WTC11 (cell line): Measurements from ENCODE around the gene NRROS. TPM values are rescaled to one million over a fixed set of nuclear protein-coding genes. Genes with fewer than 3 reads are reported as not detected.
A peak's percentile ranks its signal among the peaks of the same experiment; 100 is the strongest.

Experiments
- ATAC-seq: fragments of 200-7000 bp; cut with Tn5 transposase; 2 replicates; pipeline ENCODE4 v1.10.0; 2021; ENCODE audit warnings: mild to moderate bottlenecking, moderate library complexity
- CTCF ChIA-PET: fragments of 300-600 bp; sonication (Branson Sonifier 250); formaldehyde crosslinking; loops from one replicate; lab custom pipeline; 2021; ENCODE audit warnings: antibody characterized with exemption; lab: Charles Lee
- POLR2A ChIA-PET: fragments of 350-600 bp; sonication (Branson Sonifier 250); formaldehyde crosslinking; loops from one replicate; lab custom pipeline; 2021; ENCODE audit warnings: antibody characterized with exemption; lab: Charles Lee
- DNase-seq: peaks from one replicate; pipeline ENCODE4 v3.0.0; 2021; ENCODE audit warnings: low spot score
- H3K27ac Mint-ChIP-seq: 2 replicates; pipeline ENCODE4 v1.8.0; 2021; ENCODE audit warnings: mixed read lengths
- H3K27me3 Mint-ChIP-seq: 2 replicates; pipeline ENCODE4 v1.8.0; 2021; ENCODE audit warnings: low read depth, mild to moderate bottlenecking, moderate library complexity, mixed read lengths
- H3K36me3 Mint-ChIP-seq: 2 replicates; pipeline ENCODE4 v1.8.0; 2021; ENCODE audit warnings: mixed read lengths
- H3K4me1 Mint-ChIP-seq: 2 replicates; pipeline ENCODE4 v1.8.0; 2022; ENCODE audit warnings: mixed read lengths
- H3K4me3 Mint-ChIP-seq: 2 replicates; pipeline ENCODE4 v1.8.0; 2021; ENCODE audit warnings: mild to moderate bottlenecking, moderate library complexity, mixed read lengths
- H3K9me3 Mint-ChIP-seq: 2 replicates; pipeline ENCODE4 v1.8.0; 2021; ENCODE audit warnings: mixed read lengths
- ATF3 ChIP-seq: sonication (generic); formaldehyde crosslinking; conservative IDR thresholded peaks from 2 replicates; pipeline ENCODE4 v1.8.1; 2022; ENCODE audit warnings: mild to moderate bottlenecking, missing genetic modification reagents
- CREB1 ChIP-seq: sonication (generic); formaldehyde crosslinking; IDR thresholded peaks from 2 replicates; pipeline ENCODE4 v1.8.0; 2023; ENCODE audit warnings: mild to moderate bottlenecking, missing genetic modification reagents
- E2F1 ChIP-seq: sonication (generic); formaldehyde crosslinking; IDR thresholded peaks from 2 replicates; pipeline ENCODE4 v1.8.0; 2022; ENCODE audit warnings: mild to moderate bottlenecking, missing genetic modification reagents
- FOXP4 ChIP-seq: sonication (generic); formaldehyde crosslinking; IDR thresholded peaks from 2 replicates; pipeline ENCODE4 v1.8.0; 2022; ENCODE audit warnings: mild to moderate bottlenecking, missing genetic modification reagents
- HMGA2 ChIP-seq: fragments of 250-450 bp; sonication (Bioruptor Pico); IDR thresholded peaks from 2 replicates; pipeline ENCODE4 v1.4.0; 2021; ENCODE audit warnings: mild to moderate bottlenecking, moderate library complexity
- KAT7 ChIP-seq: sonication (generic); formaldehyde crosslinking; IDR thresholded peaks from 2 replicates; pipeline ENCODE4 v1.8.1; 2023; ENCODE audit warnings: missing genetic modification reagents, mild to moderate bottlenecking, borderline replicate concordance
- NFE2L1 ChIP-seq: sonication (generic); formaldehyde crosslinking; IDR thresholded peaks from 2 replicates; pipeline ENCODE4 v1.8.1; 2023; ENCODE audit warnings: missing genetic modification reagents
- NFYB ChIP-seq: sonication (generic); formaldehyde crosslinking; conservative IDR thresholded peaks from 2 replicates; pipeline ENCODE4 v1.8.0; 2022; ENCODE audit warnings: low read depth, missing genetic modification reagents
- NR3C1 ChIP-seq: sonication (generic); formaldehyde crosslinking; conservative IDR thresholded peaks from 2 replicates; pipeline ENCODE4 v1.8.1; 2023; ENCODE audit warnings: low read depth, mild to moderate bottlenecking, missing genetic modification reagents
- RELA ChIP-seq: sonication (generic); formaldehyde crosslinking; IDR thresholded peaks from 2 replicates; pipeline ENCODE4 v1.8.1; 2022; ENCODE audit warnings: missing genetic modification reagents, mild to moderate bottlenecking, borderline replicate concordance
- SMAD3 ChIP-seq: sonication (generic); formaldehyde crosslinking; IDR thresholded peaks from 2 replicates; pipeline ENCODE4 v1.8.0; 2022; ENCODE audit warnings: missing genetic modification reagents, mild to moderate bottlenecking, borderline replicate concordance
- ZBTB21 ChIP-seq: sonication (generic); formaldehyde crosslinking; IDR thresholded peaks from 2 replicates; pipeline ENCODE4 v1.8.1; 2023; ENCODE audit warnings: mild to moderate bottlenecking, missing genetic modification reagents, borderline replicate concordance
- ZNF121 ChIP-seq: sonication (generic); formaldehyde crosslinking; IDR thresholded peaks from 2 replicates; pipeline ENCODE4 v1.8.0; 2023; ENCODE audit warnings: missing genetic modification reagents
- ZNF219 ChIP-seq: sonication (generic); formaldehyde crosslinking; IDR thresholded peaks from 2 replicates; pipeline ENCODE4 v1.8.0; 2023; ENCODE audit warnings: missing genetic modification reagents, mild to moderate bottlenecking, borderline replicate concordance
- ZNF263 ChIP-seq: sonication (generic); formaldehyde crosslinking; IDR thresholded peaks from 2 replicates; pipeline ENCODE4 v1.8.1; 2022; ENCODE audit warnings: low read depth, mild to moderate bottlenecking, moderate library complexity, missing genetic modification reagents
- total RNA-seq: library from RNA; stranded (reverse); gene quantifications from 3 replicates; pipeline ENCODE4 v1.2.3, GENCODE V29; 2021
- TF ChIP-seq, protein P1 (sequence below): sonication (generic); formaldehyde crosslinking; IDR thresholded peaks from 2 replicates; pipeline ENCODE4 v1.8.1; 2023; ENCODE audit warnings: mild to moderate bottlenecking, missing genetic modification reagents, moderate library complexity
- TF ChIP-seq, protein P2 (sequence below): fragments of 200-600 bp; IDR thresholded peaks from 2 replicates; pipeline ENCODE4 v1.8.0; 2022; ENCODE audit warnings: antibody characterized with exemption
- TF ChIP-seq, protein P3 (sequence below): sonication (generic); formaldehyde crosslinking; IDR thresholded peaks from 2 replicates; pipeline ENCODE4 v1.8.0; 2023; ENCODE audit warnings: missing genetic modification reagents, mild to moderate bottlenecking, borderline replicate concordance

Gene NRROS
- total RNA-seq, 1 experiment from 2014 or later, result 3.1 TPM

DNA sequence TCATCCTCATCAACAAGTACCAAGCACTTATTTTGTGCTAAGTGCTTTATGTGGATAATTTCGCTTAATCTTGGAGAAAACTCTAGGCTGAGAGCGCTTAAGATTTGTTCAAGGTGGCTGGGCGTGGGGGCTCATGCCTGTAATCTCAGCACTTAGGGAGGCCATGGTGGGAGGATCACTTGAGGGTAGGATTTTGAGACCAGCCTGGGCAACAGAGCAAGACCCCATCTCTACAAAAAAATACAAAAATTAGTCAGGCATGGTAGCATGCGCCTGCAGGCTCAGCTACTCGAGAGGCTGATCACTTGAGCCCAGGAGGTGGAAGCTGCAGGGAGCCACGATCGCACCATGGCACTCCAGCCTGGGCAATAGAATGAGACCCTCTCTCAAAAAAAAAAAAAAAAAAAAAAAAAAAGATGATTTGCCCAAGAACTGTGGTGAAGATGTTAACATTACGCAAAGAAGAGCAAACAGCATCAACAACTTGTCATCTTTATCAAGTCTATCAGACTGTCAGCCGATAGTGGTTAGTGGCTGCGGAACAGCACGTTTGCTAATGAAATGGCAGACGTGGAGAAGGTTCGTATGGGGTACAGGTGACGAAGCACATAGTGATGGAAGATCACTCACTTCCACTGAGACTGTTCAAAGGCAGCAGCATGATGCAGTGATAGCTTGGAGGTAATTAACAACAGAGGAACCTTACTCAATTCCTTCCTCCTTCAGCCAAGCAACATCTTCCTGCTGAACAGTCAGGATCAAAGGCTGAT is 27.7 kb downstream of the NRROS start:
- ChIA-PET CTCF (interaction anchor here (1.1 to 2.4 kb wide), 4 partner anchors 14 to 139 kb away, joined by 3 to 6 read pairs (median 3); no protein-coding TSS in a partner anchor), POLR2A (interaction anchor here (1.3 kb wide), 1 partner anchor 34 kb away, joined by 4 read pairs; no protein-coding TSS in a partner anchor)
- H3K36me3 Mint-ChIP-seq, result no peaks in the 10 kb centered on the region
- ATAC-seq (no peak), DNase-seq (no peak)
- no peaks in the 10 kb centered on the region for H3K27me3 Mint-ChIP-seq
- H3K4me3 Mint-ChIP-seq, result no peak overlapping the region
- H3K9me3 Mint-ChIP-seq, result no peaks in the 10 kb centered on the region
- TF ChIP-seq ZNF121 (CRISPR knock-in tag) (peak; percentile 90; the same call in 1 of the 2 replicates), NR3C1 (CRISPR knock-in tag) (no peak), FOXP4 (CRISPR knock-in tag) (no peak), RELA (CRISPR knock-in tag) (no peak), NFE2L1 (CRISPR knock-in tag) (no peak)
- TF ChIP-seq, protein P1, sequence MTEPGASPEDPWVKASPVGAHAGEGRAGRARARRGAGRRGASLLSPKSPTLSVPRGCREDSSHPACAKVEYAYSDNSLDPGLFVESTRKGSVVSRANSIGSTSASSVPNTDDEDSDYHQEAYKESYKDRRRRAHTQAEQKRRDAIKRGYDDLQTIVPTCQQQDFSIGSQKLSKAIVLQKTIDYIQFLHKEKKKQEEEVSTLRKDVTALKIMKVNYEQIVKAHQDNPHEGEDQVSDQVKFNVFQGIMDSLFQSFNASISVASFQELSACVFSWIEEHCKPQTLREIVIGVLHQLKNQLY (CRISPR knock-in tag), result no peak
- peaks cover 26% of the 10 kb centered on the region for H3K4me1 Mint-ChIP-seq
- peak overlapping the region; percentile 84 for H3K27ac Mint-ChIP-seq

GRCh38 chr3:196670339-196670738 is 30.8 kb downstream of the NRROS start:
- TF ChIP-seq, protein P2, sequence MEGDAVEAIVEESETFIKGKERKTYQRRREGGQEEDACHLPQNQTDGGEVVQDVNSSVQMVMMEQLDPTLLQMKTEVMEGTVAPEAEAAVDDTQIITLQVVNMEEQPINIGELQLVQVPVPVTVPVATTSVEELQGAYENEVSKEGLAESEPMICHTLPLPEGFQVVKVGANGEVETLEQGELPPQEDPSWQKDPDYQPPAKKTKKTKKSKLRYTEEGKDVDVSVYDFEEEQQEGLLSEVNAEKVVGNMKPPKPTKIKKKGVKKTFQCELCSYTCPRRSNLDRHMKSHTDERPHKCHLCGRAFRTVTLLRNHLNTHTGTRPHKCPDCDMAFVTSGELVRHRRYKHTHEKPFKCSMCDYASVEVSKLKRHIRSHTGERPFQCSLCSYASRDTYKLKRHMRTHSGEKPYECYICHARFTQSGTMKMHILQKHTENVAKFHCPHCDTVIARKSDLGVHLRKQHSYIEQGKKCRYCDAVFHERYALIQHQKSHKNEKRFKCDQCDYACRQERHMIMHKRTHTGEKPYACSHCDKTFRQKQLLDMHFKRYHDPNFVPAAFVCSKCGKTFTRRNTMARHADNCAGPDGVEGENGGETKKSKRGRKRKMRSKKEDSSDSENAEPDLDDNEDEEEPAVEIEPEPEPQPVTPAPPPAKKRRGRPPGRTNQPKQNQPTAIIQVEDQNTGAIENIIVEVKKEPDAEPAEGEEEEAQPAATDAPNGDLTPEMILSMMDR, result no peak
- ChIA-PET POLR2A (no interaction called here), CTCF (interaction anchor here (0.9 to 1.7 kb wide), 2 partner anchors 9 to 142 kb away, joined by 5 read pairs; no protein-coding TSS in a partner anchor)
- Mint-ChIP-seq H3K36me3 (no peaks in the 10 kb centered on the region), H3K27me3 (no peaks in the 10 kb centered on the region), H3K9me3 (peaks cover 6% of the 10 kb centered on the region), H3K4me3 (no peak overlapping the region), H3K27ac (peak overlapping the region; percentile 65; the same call in 1 of the 2 replicates), H3K4me1 (peaks cover 23% of the 10 kb centered on the region)
- DNase-seq (no peak), ATAC-seq (no peak)

- no peaks in the 10 kb centered on the region for H3K27me3 Mint-ChIP-seq
- H3K9me3 Mint-ChIP-seq, result peaks cover 6% of the 10 kb centered on the region
- CTCF ChIA-PET, result no interaction called here
- ATAC-seq, result no peak
- H3K27ac Mint-ChIP-seq, result no peak overlapping the region
- DNase-seq, result no peak
- H3K36me3 Mint-ChIP-seq, result no peaks in the 10 kb centered on the region
- POLR2A ChIA-PET, result no interaction called here
- no peak overlapping the region for H3K4me3 Mint-ChIP-seq
- peaks cover 6% of the 10 kb centered on the region for H3K4me1 Mint-ChIP-seq
- TF ChIP-seq SMAD3 (CRISPR knock-in tag) (no peak), E2F1 (CRISPR knock-in tag) (no peak), KAT7 (CRISPR knock-in tag) (no peak), HMGA2 (CRISPR knock-in tag) (no peak), ATF3 (CRISPR knock-in tag) (no peak), CREB1 (no peak), ZNF263 (CRISPR knock-in tag) (no peak), ZBTB21 (CRISPR knock-in tag) (no peak), ZNF219 (no peak), NFYB (CRISPR knock-in tag) (no peak), ZNF121 (CRISPR knock-in tag) (no peak)
- TF ChIP-seq, protein P1 (CRISPR knock-in tag), result no peak
- TF ChIP-seq, protein P3, sequence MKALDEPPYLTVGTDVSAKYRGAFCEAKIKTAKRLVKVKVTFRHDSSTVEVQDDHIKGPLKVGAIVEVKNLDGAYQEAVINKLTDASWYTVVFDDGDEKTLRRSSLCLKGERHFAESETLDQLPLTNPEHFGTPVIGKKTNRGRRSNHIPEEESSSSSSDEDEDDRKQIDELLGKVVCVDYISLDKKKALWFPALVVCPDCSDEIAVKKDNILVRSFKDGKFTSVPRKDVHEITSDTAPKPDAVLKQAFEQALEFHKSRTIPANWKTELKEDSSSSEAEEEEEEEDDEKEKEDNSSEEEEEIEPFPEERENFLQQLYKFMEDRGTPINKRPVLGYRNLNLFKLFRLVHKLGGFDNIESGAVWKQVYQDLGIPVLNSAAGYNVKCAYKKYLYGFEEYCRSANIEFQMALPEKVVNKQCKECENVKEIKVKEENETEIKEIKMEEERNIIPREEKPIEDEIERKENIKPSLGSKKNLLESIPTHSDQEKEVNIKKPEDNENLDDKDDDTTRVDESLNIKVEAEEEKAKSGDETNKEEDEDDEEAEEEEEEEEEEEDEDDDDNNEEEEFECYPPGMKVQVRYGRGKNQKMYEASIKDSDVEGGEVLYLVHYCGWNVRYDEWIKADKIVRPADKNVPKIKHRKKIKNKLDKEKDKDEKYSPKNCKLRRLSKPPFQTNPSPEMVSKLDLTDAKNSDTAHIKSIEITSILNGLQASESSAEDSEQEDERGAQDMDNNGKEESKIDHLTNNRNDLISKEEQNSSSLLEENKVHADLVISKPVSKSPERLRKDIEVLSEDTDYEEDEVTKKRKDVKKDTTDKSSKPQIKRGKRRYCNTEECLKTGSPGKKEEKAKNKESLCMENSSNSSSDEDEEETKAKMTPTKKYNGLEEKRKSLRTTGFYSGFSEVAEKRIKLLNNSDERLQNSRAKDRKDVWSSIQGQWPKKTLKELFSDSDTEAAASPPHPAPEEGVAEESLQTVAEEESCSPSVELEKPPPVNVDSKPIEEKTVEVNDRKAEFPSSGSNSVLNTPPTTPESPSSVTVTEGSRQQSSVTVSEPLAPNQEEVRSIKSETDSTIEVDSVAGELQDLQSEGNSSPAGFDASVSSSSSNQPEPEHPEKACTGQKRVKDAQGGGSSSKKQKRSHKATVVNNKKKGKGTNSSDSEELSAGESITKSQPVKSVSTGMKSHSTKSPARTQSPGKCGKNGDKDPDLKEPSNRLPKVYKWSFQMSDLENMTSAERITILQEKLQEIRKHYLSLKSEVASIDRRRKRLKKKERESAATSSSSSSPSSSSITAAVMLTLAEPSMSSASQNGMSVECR (CRISPR knock-in tag), result no peak
These were observed 34.1 kb downstream of the NRROS start for GRCh38 chr3:196673632-196674031.
